ENCODE data around the gene PNMA6F.
"Not testable (repeated sequence)": the region's sequence is repeated elsewhere in the genome, so short reads cannot be mapped to it uniquely, and the experiment has no call there.

The PNMA6F gene

DNA sequence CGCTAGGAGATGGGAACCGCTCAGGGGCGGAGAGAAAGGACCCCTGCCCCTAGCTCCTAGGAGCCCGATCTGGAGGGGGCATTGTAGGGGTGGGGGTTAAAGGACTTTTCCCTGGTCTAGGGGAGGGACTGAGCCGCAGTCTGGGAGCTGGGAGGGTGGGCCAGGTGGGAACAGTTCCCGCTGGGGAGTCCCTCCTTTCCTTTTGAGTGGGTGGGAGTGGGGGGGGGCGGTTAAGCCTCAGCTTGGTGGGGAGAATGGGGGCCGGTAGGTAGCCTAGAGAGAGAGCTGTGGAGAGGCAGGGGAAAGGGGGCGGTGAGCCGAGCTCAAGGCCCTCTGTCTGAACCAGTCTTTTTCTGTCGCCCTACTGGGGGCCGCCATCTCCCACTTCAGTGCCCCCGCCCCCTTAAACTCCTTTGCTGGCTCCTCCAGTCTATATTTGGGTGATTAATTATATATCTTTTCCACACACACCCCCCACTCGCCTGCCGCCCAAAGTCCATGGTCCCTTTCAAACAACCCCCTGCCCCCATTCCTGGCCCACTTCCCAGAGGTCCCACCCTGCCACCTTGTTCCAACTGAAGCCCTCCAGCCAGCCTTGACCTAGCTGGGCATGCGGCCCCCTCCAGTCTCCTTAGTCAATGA, 13.2 kb upstream of the PNMA6F start:
- ATAC-seq: no peak

DNA sequence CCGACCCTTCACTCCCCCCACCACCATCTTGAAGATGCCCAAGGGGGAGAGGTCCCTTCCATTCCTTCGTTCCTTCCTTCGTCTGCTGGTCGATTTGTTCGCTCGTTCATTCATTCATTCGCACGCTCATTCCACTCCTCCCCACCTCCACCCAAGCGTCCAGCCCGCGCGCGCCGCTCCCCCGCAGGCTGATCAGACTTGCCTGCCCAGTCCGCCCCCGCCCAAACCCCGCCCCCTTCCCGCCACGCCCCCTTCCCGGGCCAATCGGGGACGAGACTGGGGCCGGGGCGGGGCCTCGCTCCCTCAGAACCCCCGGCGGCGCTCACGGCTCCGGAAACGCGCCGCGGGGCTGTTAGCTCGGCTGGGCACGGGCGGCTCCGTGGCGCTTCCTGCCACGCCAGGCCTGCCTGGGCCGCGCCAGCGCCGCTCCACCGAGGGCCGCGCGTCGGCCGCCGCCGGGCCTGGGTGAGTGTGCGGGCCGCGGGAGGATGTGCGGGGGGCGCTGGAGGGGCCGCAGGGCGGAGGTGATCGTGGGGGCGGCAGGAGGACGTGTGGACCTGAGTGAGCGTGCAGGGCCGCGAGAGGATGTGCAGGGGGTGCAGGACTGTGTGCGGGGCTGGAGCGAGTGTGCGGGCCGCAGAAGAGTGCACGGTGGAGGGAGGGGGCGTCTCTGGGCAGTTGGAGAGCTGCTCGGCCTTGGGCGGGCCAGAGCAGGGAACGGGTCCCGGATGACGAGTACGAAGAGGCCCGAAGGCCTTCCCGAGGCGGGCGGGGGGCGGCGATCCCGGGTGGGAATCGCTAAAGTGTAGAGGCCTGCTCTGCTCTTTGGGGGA, 12.5 kb upstream of the PNMA6F start, which contains the start of gene ZNF275:
Gene ZNF275 (plus strand): TSS at position 333 of the 833 bp plus-strand sequence. CDS start 2,527 bp downstream, outside the sequence.
- peak; percentile 94 to 95 for ATAC-seq

DNA sequence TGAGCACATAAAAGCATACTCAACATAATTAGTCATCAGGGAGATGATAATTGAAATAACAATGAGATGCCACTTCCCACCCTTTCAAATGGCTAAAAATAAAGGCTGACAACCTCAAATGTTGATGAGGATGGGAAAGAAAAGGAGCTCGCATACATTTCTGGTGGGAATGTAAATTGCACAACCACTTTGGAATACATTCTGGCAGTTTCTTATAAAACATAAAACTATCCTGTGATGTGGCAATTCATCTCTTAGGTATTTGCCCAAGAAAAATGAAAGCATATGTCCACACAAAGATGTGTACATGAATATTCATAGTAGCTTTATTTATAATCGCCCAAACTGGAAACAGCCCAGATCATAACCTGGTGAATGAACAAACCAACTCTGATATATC, 11.7 kb upstream of the PNMA6F start:
- ATAC-seq: no peak

DNA sequence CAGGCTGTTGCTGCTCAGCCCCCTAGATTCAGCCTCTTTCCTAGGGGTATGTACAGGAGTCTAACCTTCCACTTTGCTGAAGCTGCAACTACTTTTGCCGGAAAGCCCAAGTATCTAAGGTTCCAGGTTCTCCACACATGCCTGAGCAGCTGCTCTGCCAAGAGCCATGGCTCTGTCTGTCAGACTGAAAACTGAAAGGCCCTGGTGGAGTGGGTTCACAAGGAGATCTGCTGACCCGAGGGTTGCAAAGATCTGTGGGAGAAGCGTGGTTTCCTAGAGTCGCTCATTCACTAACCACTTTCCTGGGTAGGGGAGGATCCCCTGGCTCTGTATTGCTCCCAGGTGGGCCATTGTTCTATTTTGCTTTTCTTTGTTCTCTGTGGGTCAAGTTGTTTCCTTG, 6.0 kb upstream of the PNMA6F start:
- no peak for ATAC-seq

DNA sequence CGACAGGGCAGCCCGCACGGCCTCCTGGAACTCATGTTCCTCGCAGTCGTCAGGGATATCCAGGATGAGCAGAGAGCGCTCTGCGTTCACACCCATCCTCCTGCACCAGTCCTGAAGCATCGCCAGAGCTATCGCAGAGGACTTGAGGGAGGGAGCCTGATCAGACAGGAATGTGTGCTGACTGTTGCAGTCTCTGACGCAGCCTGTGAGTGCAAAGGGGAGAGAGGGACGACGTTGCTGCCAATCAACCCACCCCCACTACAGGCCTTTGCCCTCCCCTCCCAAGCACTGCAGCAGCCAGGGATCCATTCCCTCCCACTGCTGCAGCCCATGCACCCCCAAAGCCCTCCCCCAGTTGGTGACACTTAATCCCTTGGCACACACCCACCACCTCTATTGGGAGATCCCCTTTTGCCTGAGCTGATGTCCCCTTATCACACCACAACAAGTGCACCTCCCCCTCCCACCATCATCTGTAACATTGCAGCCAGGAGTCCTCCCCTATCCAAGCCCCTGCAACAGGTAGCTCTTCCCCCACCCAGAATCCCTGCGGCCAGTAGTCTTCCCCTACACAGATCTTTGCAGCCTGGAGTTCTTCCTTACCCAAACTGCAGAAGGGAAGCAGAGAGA, 897 bp downstream of the PNMA6F start:
- no peak for ATAC-seq

DNA sequence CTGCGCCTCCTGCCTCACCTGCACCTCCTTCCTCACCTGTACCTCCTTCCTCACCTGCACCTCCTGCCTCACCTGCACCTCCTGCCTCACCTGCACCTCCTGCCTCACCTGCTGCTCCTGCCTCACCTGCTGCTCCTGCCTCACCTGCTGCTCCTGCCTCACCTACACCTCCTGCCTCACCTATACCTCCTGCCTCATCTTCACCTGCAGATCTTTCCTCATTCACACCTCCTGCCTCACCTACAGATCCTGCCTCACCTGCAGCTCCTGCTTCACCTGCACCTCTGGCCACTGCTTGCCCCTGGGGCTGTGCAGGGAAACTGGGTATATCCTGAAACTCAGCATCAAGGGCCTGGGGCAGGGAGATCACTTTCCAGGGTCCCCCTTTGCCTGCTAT, 1.5 kb downstream of the PNMA6F start:
- ATAC-seq: not testable (repeated sequence)

DNA sequence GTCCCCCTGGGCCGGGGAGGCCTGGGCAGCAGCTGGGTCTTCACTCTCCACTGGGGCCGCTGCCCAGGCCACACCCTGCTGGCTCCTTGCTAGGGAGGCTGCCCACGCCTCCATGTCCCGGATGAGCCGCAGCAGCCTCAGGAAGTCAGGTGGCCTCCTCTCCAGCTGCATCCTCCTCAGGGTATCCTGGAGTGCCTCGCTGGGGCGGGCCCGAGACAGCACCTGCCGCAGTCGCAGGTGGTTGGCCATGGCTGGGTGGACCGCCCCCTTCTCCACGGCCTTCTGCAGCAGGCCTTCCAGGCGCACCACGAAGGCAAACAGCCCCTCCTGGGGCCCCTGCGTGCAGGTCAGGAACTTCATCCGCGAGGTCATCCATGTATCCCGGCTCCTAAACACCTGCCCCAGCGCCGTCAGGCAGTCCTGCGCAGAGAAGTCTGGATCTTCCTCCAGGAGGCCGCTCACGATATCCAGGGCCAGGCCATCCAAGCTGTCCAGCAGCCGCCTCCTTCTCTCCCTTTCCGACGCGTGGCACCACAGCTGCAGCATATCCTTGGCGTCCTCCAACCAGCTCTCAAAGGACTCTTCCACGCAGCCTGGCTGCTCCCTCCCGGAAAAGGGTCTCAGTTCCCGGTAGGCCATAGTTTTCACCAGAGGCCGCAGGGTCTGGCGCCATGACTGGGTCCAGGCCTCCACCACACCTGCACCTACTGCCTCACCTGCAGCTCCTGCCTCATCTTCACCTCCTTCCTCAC, 2.1 kb downstream of the PNMA6F start:
- no peak for ATAC-seq

DNA sequence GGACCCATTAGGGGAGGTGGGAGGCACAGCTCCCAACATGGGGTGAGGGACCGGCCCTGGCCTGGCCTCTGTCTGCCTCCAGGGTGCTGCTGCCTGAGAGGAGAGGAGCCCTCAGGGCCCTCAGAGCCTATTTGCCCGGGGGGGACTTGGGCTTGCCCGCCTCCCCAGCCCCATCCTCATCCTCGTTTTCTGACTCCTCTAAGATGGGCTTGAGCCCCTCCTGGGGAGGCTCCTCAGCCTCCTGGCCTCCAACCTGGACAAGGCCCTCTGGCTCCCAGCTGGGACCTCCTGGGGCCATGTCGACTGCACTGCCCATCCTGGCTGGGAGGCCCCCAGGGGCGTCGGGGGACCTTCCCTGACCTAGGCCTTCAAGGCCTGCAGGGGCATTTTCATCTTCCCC, 2.8 kb downstream of the PNMA6F start:
- no peak for ATAC-seq

DNA sequence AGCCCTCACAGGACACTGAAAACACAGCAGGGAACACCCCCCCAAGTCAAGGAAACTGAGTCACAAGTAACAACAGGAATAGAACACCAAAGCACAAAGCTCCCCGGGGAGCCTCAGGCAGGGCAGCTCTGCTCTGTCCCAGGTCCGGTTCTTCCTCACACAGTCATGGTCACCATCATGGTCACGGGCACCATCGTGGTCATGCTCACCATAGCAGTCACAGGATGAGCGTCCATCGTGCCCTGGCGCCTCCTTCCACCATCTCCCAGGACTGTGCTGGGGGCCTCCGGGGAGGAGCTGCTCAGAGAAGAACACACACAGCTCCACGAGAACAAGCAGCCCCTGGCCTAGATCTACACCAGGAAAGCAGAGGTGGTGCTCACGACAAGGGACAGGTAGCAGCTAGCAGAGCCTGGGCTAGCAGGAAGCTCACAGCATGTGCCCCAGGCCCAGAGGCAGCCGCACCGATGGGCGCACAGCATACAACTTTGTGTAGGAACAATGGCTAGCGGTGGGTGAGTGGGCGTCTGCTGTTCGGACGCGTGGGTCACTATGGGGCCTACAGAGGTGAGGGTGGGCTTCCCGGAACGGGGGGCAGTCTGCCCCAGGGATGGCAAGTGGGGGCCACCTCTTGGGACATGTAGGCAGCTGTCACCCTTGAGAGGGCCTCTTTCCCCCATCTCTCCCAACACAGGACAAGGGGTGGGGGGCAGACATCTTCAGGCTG, 3.4 kb downstream of the PNMA6F start:
- no peak for ATAC-seq

DNA sequence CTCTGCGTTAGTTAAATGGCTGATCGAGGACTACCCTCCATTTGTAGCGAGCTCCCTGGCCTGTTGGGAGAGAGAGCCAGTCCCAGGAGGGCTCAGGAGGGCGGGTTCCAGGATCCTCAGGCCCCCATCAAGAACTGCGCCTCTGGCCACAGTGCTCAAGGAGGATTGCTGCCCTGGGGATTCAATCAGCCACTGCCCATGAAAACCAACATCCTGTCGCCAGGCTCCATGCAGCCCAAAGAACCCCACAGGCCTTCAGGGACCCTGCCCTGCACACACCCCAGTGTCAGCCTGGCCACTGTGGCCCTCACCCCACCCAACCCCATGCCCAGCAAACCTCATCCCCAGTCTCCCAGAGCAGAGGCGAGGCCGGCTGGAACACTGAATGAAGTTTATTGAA, 4.3 kb downstream of the PNMA6F start:
- ATAC-seq: no peak

DNA sequence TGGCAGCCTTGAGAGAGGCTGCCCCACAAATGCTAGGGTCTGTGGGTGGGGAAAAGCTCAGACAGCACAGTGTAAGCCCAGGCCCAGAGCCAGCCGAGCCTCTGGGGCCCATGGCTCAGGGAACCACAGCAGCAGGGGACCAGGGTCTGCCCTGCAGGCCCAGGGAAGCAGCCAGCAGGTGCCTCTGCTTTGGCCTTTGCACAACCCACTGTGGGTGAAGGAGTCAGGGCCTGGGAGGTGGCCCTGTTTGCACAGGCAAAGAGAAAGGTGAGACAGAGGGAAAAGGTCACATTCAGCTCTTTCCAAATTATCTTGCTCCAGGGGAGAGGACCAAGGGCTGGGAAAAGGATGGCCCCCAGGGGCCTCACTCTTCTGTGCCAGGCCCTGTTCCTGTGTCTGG, 8.7 kb downstream of the PNMA6F start:
- no peak for ATAC-seq

DNA sequence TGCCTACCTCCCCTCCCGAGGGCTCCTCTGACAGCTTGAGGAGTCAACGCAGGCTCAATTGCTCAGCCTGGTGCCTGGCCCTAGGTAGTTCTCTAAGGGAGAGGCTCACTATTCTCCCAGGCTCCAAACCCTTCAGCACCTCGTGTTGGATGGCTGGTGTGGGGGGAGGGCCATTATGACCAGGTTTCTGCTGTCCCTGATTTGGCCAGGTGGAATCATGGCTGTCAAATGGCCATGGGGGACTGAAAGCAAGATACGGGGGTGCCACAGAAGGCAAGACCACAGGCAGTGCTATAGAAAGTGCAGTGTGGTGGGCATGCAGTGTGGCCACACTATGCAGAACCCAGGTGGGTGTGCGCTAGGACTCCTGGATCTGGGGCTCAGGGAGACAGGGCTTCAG, 9.5 kb downstream of the PNMA6F start:
- no peak for ATAC-seq

DNA sequence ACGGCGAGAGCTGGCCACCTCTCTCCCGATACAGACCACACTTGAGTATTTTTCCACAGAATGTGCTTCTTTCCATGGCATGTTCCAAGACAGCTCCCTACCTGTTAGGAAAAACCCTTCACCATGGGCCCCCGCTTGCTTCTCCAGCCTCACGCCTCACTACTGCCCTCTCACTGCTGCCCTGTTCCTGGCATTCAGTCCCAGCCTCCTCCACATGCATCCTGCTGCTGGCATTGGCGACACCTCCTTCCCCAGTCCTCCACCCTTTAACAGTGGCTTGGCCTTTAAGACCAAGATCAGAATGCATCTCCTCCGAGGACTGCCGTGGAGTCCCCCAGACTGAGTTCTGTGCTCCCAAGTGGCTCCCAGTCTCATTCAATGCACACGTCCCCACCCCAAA, 10.7 kb downstream of the PNMA6F start:
- ATAC-seq: no peak

DNA sequence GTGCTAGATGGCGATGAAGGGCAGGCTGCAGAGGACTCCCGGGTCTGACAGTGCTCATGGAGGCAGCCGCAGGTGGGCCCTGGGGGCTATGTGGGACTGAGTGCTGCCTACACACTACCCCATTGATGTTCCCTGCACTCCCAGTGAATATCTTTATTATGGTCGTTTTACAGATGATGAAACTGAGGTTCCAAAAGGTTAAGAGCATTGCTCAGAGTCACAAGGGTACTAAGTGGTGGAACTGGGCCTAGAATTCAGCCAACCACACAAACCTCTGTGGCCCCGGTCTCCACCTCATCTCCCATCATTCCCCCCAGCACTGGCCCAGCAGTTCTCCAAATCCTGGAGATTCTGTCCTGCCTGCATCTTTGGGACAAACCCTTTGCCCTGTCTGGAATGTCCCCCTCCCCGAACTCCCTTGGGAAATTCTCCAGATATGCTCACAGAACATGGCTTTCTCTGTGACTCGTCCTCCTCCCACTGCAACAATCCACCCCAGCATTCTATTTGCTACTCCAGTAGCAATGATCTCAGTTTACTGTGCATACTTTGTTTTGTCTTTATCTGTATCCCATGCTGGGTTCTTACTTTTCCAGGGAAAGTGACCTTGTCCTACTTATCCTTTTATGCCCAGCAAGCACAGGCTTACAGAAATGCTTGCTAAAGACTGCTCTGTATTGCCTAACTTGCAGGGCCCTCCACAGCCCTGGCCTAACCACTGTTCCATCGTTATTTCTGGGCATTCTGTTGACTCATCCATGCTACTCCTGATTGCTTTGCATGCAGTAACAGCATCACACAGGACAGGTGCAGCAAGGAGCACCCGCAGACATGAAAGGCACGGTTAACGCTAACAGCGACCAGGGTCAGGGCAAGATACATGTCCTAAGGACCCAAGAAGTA, 14.0 kb downstream of the PNMA6F start:
- no peak for ATAC-seq

DNA sequence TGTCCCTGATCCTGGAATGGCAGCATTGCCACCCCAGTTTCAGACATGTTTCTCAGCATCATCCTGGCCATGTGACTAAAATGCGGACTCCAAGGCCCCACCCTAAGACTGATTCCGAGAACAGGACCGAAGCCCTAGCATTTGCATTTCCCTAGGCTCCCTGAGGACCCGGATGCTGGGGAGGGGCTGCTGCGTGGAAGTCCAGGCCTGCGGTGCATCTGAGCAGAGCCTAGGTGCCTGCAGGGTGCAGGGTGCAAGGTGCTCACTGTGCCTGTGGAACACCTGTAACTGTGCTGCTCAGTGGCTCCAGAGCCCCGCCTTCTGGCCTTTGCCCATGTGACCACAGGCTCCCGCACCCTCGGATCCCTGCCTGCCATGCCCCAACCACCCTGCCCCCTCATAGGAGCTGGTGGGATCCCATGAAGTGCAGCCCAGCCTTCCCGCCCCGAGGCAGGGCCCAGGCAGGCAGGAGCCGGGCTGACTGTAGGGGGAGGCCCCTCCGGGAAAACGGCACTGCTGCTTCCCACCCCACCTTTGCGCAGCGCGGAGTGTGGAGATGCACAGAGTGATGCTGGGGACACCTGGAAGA, 14.9 kb downstream of the PNMA6F start:
- no peak for ATAC-seq

DNA sequence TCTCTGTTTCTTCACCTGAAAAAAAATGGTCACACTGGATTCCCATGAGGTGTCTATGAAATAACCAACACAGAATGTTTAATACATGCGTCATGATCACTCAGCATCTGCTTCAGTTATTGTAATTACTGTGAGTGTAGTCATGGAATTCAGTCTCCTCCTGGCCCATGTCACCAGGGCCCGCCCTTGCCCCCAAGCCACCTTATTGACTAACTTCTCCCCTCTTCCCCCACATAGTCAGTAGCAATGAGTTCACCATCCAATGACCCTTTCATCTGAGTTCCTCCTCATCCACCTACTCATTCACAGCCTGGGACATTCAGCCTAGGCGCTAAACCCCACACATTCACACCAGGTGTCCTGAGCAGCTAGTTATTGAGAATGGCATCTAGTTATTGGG, 15.6 kb downstream of the PNMA6F start:
- ATAC-seq: no peak

DNA sequence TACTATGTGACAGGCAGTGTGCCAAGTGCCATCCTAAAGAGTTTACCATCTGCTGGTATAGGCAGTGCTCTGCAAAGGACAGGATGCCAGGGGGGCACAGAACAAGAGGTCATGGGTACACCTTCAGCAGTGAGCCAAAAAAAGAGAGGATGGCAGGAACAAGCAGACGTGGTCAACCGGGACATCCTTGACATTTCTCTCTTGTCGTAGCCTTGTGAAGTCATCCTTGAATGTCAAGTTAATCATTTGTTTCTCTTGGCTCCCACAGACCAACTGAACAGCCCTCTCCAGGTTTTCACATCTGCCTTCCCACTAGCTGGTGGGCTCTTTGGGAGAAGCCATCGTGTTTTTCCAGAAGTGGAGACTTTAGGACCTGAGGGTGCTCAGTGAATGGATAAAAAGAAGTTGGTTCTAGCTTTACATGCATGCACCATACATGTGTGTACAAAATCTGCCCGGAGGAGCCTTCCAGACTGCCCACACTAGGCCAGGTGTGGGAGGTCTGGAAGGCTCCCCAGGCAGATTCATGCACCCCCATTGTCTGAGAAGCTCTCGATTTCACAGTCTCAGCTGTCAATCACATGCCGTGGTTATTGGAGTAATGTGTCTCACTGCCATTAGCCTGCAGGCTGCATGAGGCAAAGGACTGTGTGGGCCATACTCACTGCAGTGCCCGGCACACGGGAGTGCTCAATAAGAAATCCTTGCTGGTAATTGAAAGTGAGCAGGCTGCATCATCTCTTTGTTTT, 16.4 kb downstream of the PNMA6F start:
- ATAC-seq: no peak

DNA sequence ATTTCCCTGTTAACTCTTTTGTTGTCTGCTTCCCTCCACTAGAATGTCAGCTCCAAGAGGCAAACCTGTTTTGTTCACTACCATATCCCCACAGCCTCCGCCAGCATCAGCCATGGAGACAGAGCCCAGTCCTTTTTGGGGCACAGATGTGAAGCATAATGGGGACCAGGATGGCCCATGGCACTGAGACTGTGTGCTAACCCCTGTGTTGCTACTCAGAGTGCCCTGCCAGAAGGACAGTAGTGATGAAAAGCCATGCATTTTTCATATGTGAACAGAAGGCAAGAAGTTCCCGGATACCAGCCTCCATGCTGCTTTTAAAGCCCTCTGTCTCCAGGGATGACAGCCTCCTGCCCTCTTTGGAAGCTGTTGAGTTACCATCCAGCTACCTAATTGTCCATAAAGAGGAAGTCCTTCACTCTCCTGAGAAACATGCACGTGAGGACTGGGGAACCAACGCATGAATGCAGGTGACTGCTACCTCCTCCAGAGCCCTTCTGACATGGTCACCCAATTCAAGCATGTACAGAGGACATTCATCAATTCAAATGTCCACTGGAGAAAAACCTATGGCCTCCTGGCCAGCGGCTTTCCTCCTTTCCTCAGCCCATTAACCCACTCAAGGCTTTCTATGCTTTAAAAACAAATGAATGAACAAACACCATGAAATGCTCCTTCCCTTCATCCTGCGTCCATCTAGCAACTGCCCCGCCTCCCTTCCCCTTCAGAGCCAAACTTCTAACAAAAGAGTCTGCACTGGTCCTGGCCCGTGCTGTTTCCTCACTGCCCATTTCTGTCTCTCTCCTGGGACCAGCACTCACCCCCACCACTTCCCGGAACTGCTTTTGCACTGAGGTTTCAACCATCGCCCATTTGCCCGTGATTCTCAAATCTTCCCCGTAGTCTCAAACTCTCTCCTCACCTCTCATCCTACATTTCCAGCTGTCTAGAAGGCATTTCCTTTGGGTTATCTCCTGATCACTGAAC, 18.0 kb downstream of the PNMA6F start:
- ATAC-seq: no peak

DNA sequence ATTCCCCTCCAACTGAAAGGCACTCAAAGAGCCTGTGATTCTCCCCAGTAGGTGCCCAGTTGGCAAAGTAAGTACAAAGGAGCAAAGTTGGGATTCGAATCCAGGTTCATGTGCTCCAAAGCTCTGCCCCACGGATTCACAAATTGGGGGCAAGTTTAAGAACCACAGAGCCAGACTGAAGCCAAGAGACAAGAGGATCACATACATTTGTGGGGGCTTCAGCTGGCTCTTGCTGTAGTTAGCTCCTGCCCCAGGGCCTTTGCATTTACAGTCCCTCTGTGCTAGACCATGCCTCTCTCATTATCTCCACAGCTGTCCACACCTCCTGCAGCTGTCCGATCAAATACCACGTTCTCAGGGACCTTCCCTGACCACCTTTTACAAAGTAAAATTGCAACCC, 18.8 kb downstream of the PNMA6F start:
- no peak for ATAC-seq

Data from activated CD4-positive, CD25-positive, alpha-beta regulatory T cell treated with anti-CD3 and anti-CD28 coated beads, Interleukin-2, amount 50 U/mL, for 24 hours (primary cell).